H7 (cell line): Measurements from ENCODE around the gene FAM83G. TPM values are rescaled to one million over a fixed set of nuclear protein-coding genes. Genes with fewer than 3 reads are reported as not detected.
"Not testable (repeated sequence)": the region's sequence is repeated elsewhere in the genome, so short reads cannot be mapped to it uniquely, and the experiment has no call there.

Source experiments
- DNase-seq: peaks from one replicate; pipeline ENCODE4 v3.0.0; 2012
- H3K27me3 ChIP-seq: 2 replicates; pipeline ENCODE4 v1.6.0; 2011; ENCODE audit warnings: mild to moderate bottlenecking, low read length; ENCODE audit not compliant: control insufficient read depth, insufficient read depth
- H3K36me3 ChIP-seq: replicated peaks from 2 replicates; pipeline ENCODE4 v1.5.1; 2011; ENCODE audit warnings: low read length; ENCODE audit not compliant: control insufficient read depth, insufficient read depth
- H3K4me3 ChIP-seq: 2 replicates; pipeline ENCODE4 v1.5.1; 2011; ENCODE audit warnings: low read depth, mild to moderate bottlenecking, control low read depth, low read length, moderate library complexity; ENCODE audit not compliant: insufficient read depth
- total RNA-seq: library from RNA; depleted of rRNA; stranded (reverse); fragments of >200 nt; shearing (Covaris generic); gene quantifications from 2 replicates; pipeline ENCODE4 v1.2.3, GENCODE V29; 2014; rRNA removed

Gene FAM83G
- total RNA-seq, 1 experiment from 2014 or later = 40.6 TPM

DNA sequence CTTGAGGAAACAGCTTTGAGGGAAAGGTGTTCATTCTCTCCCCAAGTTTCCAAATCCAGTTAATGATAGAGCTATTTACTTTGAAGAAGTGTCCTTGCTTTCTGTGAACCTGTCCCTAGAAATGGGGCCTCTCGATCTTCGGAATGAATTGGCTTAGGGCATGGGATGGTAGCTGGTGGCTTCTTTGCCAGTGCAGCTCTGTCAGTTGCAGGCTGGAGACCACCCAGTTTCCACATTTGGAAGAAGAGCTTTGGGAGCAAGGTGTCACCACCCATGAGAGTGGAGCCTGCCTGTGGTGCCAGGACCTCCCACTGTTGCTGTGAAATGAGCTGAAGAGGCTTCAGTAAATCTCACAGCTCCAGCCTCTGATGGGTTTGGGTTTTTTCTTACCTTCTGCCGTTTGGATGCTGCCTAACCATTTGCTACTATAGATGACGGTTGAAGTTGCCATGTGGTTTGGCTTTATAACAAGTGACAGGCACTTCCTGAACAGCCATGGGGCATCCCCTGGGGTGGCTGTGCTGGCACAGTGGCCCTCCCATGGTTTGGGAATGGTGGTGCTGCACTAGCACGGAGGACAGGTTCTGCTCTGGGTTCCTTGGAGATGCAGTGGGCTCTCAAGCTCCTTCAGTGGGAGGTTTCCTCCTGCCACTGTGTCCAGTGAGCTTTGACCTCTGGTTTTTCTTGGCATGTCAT is 72.1 kb downstream of the FAM83G start:
- Histone ChIP-seq H3K36me3 (peaks cover 5% of the 10 kb centered on the region), H3K27me3 (no peaks in the 10 kb centered on the region), H3K4me3 (no peak overlapping the region)
- DNase-seq = no peak

DNA sequence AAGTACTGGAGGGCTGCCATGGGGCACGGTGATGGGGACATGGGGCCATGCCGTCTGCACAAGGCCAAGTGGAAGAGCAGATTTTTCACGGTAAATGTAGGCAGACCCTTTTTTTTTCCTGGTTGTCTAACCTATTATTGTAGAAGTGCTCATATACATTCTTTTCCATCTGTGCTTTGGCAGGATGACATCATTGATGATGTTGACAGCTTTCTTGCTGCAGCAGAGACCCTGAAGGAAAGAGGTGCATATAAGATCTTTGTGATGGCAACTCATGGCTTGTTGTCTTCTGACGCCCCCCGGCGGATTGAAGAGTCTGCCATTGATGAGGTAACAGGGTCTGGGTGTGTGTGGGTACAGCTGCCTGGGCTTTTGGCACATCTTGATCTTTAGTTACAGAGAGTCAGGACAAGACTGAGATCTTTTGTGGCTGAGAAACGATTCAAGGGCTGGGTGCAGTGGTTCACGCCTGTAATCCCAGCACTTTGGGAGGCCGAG is 75.9 kb downstream of the FAM83G start:
- peaks cover 5% of the 10 kb centered on the region for H3K36me3 ChIP-seq
- peak; percentile 39 for DNase-seq
- no peak overlapping the region for H3K4me3 ChIP-seq
- no peaks in the 10 kb centered on the region for H3K27me3 ChIP-seq

DNA sequence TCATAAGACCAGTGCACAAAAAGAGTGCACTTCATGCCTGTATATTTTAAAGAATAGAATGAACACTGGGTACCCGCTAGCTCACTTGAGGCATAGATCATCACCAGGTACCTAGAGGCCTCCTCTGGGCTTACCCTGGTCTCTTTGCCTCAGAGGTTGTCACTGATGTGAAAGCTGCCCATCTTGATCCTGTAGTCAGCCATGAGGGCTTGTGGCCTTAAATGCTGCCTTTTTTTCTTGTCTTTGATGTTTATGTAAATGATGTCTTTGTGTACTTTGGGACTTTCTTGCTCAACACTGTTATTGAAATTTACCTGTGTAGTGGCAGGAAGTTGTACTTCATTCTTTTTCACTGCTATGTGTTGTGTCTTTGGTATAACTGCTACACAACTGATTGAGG is 79.4 kb downstream of the FAM83G start:
- Histone ChIP-seq H3K36me3 (peaks cover 3% of the 10 kb centered on the region; the same call in 1 of the 2 replicates), H3K27me3 (no peaks in the 10 kb centered on the region), H3K4me3 (no peak overlapping the region)
- DNase-seq = no peak

DNA sequence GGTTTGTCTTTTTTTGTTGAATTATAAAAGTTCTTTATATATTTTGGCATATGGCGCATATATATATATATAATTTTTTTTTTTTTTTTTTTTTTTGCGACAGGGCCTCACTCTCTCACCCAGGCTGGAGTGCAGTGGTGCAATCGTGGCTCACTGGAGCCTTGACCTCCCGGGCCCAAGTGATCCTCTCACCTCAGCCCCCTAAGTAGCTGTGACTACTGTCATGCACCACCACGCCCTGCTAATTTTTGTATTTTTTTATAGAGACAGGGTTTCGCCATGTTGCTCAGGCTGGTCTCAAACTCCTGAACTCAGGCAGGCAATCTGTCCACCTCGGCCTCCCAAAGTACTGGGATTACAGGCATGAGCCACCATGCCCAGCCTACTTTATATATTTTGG is 82.0 kb downstream of the FAM83G start:
- not testable (repeated sequence) for H3K27me3 ChIP-seq, DNase-seq, H3K4me3 ChIP-seq, H3K36me3 ChIP-seq

DNA sequence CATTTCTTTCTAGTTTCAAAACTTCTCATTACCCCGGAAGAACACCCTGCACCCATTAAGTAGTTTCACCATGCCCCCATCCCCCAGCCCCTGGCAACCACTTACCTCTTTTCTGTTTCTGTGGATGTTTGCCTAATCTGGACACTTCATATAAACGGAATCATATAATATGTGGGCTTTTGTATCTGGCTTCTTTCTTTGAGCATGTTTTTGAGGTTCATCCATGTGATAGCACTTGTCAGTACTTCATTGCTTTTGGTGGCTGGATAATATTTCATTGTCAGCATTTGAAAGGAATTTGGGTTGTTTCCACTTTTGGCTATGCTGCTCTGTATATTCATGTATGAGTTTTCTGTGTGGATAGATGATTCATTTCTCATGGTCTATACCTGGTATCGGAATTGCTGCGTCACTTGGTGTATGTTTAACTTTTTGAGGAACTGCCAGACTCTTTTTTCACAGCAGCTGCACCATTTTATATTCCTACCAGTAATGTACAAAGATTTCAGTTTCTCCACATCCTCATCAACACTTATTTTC is 82.6 kb downstream of the FAM83G start:
- H3K36me3 ChIP-seq = peaks cover 2% of the 10 kb centered on the region
- no peak overlapping the region for H3K4me3 ChIP-seq
- H3K27me3 ChIP-seq = no peaks in the 10 kb centered on the region
- DNase-seq = no peak

DNA sequence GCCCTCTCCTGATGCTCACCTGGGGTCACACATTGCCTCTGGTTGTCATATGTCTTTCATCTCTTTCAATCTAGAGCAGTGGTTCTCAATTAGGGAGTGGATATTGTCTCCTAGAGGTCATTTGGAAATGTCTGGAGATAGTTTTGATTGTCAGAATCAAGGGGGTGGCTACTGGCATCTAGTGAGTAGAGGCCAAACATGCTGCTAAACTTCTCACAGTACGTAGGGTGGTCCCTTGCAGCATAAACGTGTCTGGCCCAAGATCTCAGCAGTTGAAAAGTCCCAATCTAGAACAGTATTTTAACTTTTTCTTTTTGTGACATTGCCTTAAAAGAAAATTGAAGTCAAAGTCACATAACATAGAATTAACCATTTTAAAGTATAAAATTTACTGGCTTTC is 83.1 kb downstream of the FAM83G start:
- H3K36me3 ChIP-seq = peaks cover 3% of the 10 kb centered on the region
- no peak overlapping the region for H3K4me3 ChIP-seq

DNA sequence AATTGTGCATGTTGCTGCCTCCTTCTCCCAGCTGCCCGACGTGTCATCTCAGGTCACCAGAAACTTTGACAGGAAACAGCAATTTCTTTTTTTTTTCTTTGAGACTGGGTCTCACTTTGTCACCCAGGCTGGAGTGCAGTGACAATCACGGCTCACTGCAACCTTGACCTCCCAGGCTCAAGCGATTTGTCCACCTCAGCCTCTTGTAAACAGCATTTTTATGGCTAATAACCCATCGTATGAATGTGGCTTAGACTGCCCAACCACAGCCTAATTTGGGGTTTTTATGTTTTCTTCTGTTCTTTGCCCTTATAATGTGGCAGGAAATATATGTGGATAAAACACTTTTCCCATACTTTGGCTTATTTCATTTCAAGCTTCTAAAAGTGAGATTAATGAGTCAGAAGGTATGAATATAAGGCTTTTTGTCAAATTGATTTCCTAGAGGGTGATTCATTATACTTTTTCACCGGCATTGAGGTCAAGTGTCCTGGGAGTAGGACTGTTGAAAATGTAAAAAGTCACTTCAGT is 83.6 kb downstream of the FAM83G start:
- Histone ChIP-seq H3K36me3 (peaks cover 3% of the 10 kb centered on the region), H3K27me3 (no peaks in the 10 kb centered on the region), H3K4me3 (no peak overlapping the region)
- DNase-seq = no peak

More for the DNA sequence above, 83.1 kb downstream of the FAM83G start:
- DNase-seq = no peak
- no peaks in the 10 kb centered on the region for H3K27me3 ChIP-seq

DNA sequence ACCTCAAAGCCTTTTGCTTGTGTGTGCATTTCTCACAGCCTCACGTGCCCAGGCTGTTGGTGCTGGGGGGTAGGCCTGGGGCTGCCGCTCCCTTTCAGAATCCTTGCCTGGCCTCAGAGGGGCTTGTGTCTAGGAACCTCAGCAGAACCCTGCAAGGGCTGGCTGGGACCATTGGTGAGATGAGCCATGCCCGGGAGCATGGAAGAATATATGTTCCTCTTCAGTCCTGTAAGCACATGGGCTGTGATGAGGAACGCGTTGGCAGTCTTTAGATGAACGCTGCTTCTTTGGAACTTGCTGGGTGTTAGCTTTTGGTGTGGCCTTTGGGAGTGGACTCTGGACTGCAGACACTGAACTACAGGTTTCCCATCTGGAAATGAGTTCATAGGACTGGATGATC is 84.6 kb downstream of the FAM83G start:
- Histone ChIP-seq H3K36me3 (peaks cover 5% of the 10 kb centered on the region), H3K27me3 (no peaks in the 10 kb centered on the region), H3K4me3 (no peak overlapping the region)
- no peak for DNase-seq

Other genes starting within 250 kb of the FAM83G start
- 23.7 and 24.2 TPM in 2 replicates for gene TVP23B, start 223.6 kb downstream of the FAM83G start, total RNA-seq
- gene PRPSAP2, start 146.6 kb downstream of the FAM83G start, total RNA-seq = 62.9 and 68.6 TPM in 2 replicates
- gene SLC5A10, start 52.6 kb downstream of the FAM83G start, total RNA-seq = not detected in 2 replicates
- gene GRAP, start 42.2 kb upstream of the FAM83G start, total RNA-seq = 0.15 and 0.66 TPM in 2 replicates
- not detected in 2 replicates for gene GRAPL, start 122.8 kb upstream of the FAM83G start, total RNA-seq
- 23.7 and 30.3 TPM in 2 replicates for gene EPN2, start 232.6 kb upstream of the FAM83G start, total RNA-seq